Breast epithelium (tissue), 4 donors: Measurements from ENCODE around the gene ZSCAN26. TPM values are rescaled to one million over a fixed set of nuclear protein-coding genes. Genes with fewer than 3 reads are reported as not detected.

Experiments
- DNase-seq, 2 donors: peaks; one replicate each; pipeline ENCODE4 v3.0.0-alpha.2; 2019; ENCODE audit warnings: low spot score in 2 of 2
- H3K27ac ChIP-seq, 2 donors: fragments of 200-600 bp; sonication (generic) in 1 of 2; one replicate each; pipeline ENCODE4 v1.5.1; 2016 to 2019; ENCODE audit warnings: mild to moderate bottlenecking in 1 of 2
- H3K27me3 ChIP-seq, 2 donors: fragments of 200-600 bp; sonication (generic) in 1 of 2; one replicate each; pipeline versions ENCODE4 v1.5.1 to v1.6.0; 2017 to 2019; ENCODE audit warnings: control low read depth in 1 of 2, mild to moderate bottlenecking in 1 of 2
- H3K36me3 ChIP-seq: fragments of 200-600 bp; one replicate; pipeline ENCODE4 v1.5.1; 2019
- H3K4me1 ChIP-seq, 2 donors: fragments of 200-600 bp; sonication (generic); one replicate each; pipeline ENCODE4 v1.5.1; 2016 to 2019; ENCODE audit warnings: control low read depth in 1 of 2
- H3K4me3 ChIP-seq, 3 donors: fragments of 200-600 bp; sonication (generic); 1 replicate in 2 of 3; 2 replicates in 1 of 3; pipeline ENCODE4 v1.5.1; 2016 to 2019; ENCODE audit warnings: mild to moderate bottlenecking in 3 of 3, moderate library complexity in 2 of 3
- H3K9me3 ChIP-seq, 2 donors: fragments of 200-600 bp; sonication (generic) in 1 of 2; one replicate each; pipeline ENCODE4 v1.5.1; 2016 to 2019; ENCODE audit warnings: control low read depth in 1 of 2
- CTCF ChIP-seq, 3 donors: fragments of 450-650 bp; IDR thresholded peaks; one replicate each; pipeline ENCODE4 v1.5.1; 2016 to 2017; ENCODE audit warnings: antibody characterized with exemption in 3 of 3, mild to moderate bottlenecking in 3 of 3, moderate library complexity in 3 of 3
- POLR2A ChIP-seq: fragments of 450-650 bp; IDR thresholded peaks from one replicate; pipeline ENCODE4 v1.6.1; 2016; ENCODE audit warnings: antibody characterized with exemption, mild to moderate bottlenecking, moderate library complexity
- POLR2AphosphoS5 ChIP-seq, 3 donors: sonication (generic); formaldehyde crosslinking; IDR thresholded peaks; one replicate each; pipeline ENCODE4 v1.6.1; 2017; ENCODE audit warnings: antibody characterized with exemption in 3 of 3
- intact Hi-C: fragments of 100-400 bp; cut with DNase I; formaldehyde crosslinking; loops from one replicate; pipeline ENCODE4 v1.15.1; 2023; ENCODE audit warnings: low total_unique reads
- total RNA-seq, 3 donors: library from RNA; depleted of rRNA; stranded (reverse); fragments of >200 nt; gene quantifications; one replicate each; pipeline ENCODE4 v1.1.0, GENCODE V29; 2016

The ZSCAN26 gene
- total RNA-seq, 3 donors from 2014 or later: 13.8 to 31.1 (median 25.8) TPM

GRCh38 chr6:28224131-28225055, 42.5 kb upstream of the ZSCAN26 start:
- TF ChIP-seq POLR2AphosphoS5 (IDR thresholded peaks at IDR 0.05) (no peak), CTCF (IDR thresholded peaks at IDR 0.05) (no peak), POLR2A (no peak)
- DNase-seq: no peak
- no peaks in the 10 kb centered on the region for H3K36me3 ChIP-seq
- H3K9me3 ChIP-seq: no peaks in the 10 kb centered on the region
- H3K27me3 ChIP-seq: peaks cover 0 to 13% of the 10 kb centered on the region in 2 donors
- H3K4me3 ChIP-seq: peak overlapping the region; percentile 71 to 83 (median 81)
- intact Hi-C loops: no loop called here
- H3K27ac ChIP-seq: peak overlapping the region in 1 of 2 donors; percentile 75
- H3K4me1 ChIP-seq: no peaks in the 10 kb centered on the region

- peak within 1 kb of the TSS; percentile 71 to 83 (median 81) for H3K4me3 ChIP-seq
- peaks cover 2% of the 10 kb centered on the region for H3K36me3 ChIP-seq
- DNase-seq: peak; percentile 70 to 80
- no peaks in the 10 kb centered on the region for H3K4me1 ChIP-seq
- peaks cover 0 to 13% of the 10 kb centered on the region in 2 donors for H3K27me3 ChIP-seq
- intact Hi-C loops: no loop called here
- no peaks in the 10 kb centered on the region for H3K9me3 ChIP-seq
- H3K27ac ChIP-seq: peak within 1 kb of the TSS; percentile 75
- TF ChIP-seq POLR2A: no peak
- TF ChIP-seq POLR2AphosphoS5 (IDR thresholded peaks at IDR 0.05): peak; percentile 60 to 71 (median 67)
- TF ChIP-seq CTCF (IDR thresholded peaks at IDR 0.05): no peak
These were observed 41.7 kb upstream of the ZSCAN26 start, which contains the start of gene ZSCAN9 for GRCh38 chr6:28225056-28225834. Gene ZSCAN9 (plus strand): TSS chr6:28225275. CDS start chr6:28227085, 1,810 bp downstream.

- Histone ChIP-seq H3K4me1 (no peaks in the 10 kb centered on the region), H3K4me3 (no peak overlapping the region), H3K36me3 (peaks cover 7% of the 10 kb centered on the region), H3K27ac (no peak overlapping the region), H3K9me3 (no peaks in the 10 kb centered on the region), H3K27me3 (peaks cover 0 to 11% of the 10 kb centered on the region in 2 donors)
- DNase-seq: no peak
- TF ChIP-seq POLR2A: no peak
- TF ChIP-seq CTCF (IDR thresholded peaks at IDR 0.05): no peak
- intact Hi-C loops: no loop called here
These were observed 40.5 kb upstream of the ZSCAN26 start for GRCh38 chr6:28226460-28226859.

- intact Hi-C loops: no loop called here
- no peak overlapping the region for H3K27ac ChIP-seq
- H3K36me3 ChIP-seq: peaks cover 7% of the 10 kb centered on the region
- TF ChIP-seq CTCF (IDR thresholded peaks at IDR 0.05) (no peak), POLR2AphosphoS5 (IDR thresholded peaks at IDR 0.05) (no peak), POLR2A (no peak)
- no peak overlapping the region for H3K4me3 ChIP-seq
- DNase-seq: no peak
- H3K27me3 ChIP-seq: no peaks in the 10 kb centered on the region
- H3K4me1 ChIP-seq: no peaks in the 10 kb centered on the region
- H3K9me3 ChIP-seq: no peaks in the 10 kb centered on the region
These were observed 34.2 kb upstream of the ZSCAN26 start for GRCh38 chr6:28232785-28233184.
